Stimulated activated CD4-positive, alpha-beta T cell treated with anti-CD3 and anti-CD28 coated beads, Interleukin-12 subunit alpha, Interleukin-12 subunit beta, amount 100 ng/mL, for 24 hours (primary cell): ENCODE measurements around the gene CFAP100.

Source experiments
- DNase-seq, 2 experiments: peaks; one replicate each; pipeline ENCODE4 v3.0.0-alpha.2; 2020; ENCODE audit warnings: low read depth in 2 of 2

Gene CFAP100

GRCh38 chr3:126440709-126440995 lies 45.9 kb downstream of the CFAP100 start:
- DNase-seq: no peak

GRCh38 chr3:126441256-126441880 lies 46.7 kb downstream of the CFAP100 start:
- no peak for DNase-seq

GRCh38 chr3:126442094-126442855 lies 47.6 kb downstream of the CFAP100 start:
- DNase-seq: no peak

GRCh38 chr3:126442856-126443242 lies 48.1 kb downstream of the CFAP100 start:
- no peak for DNase-seq

- DNase-seq: no peak
These were observed 50.8 kb downstream of the CFAP100 start for GRCh38 chr3:126445506-126445905.

GRCh38 chr3:126446301-126446700 lies 51.6 kb downstream of the CFAP100 start:
- no peak for DNase-seq

- no peak for DNase-seq
These were observed 52.1 kb downstream of the CFAP100 start for GRCh38 chr3:126446791-126447190.

- DNase-seq: no peak
These were observed 52.9 kb downstream of the CFAP100 start for GRCh38 chr3:126447456-126448106.

- no peak for DNase-seq
These were observed 53.6 kb downstream of the CFAP100 start for GRCh38 chr3:126448136-126448892.

- no peak for DNase-seq
These were observed 54.1 kb downstream of the CFAP100 start for GRCh38 chr3:126448893-126449180.

- DNase-seq: no peak
These were observed 54.9 kb downstream of the CFAP100 start for GRCh38 chr3:126449621-126450051.

GRCh38 chr3:126450219-126450618 lies 55.5 kb downstream of the CFAP100 start:
- no peak for DNase-seq

- DNase-seq: no peak
These were observed 56.0 kb downstream of the CFAP100 start for GRCh38 chr3:126450744-126451143.

GRCh38 chr3:126451511-126451910 lies 56.8 kb downstream of the CFAP100 start:
- DNase-seq: no peak

GRCh38 chr3:126452213-126452612 lies 57.5 kb downstream of the CFAP100 start:
- no peak for DNase-seq

- DNase-seq: no peak
These were observed 59.3 kb downstream of the CFAP100 start for GRCh38 chr3:126454025-126454424.

GRCh38 chr3:126454437-126455198 lies 59.9 kb downstream of the CFAP100 start:
- no peak for DNase-seq

- no peak for DNase-seq
These were observed 61.5 kb downstream of the CFAP100 start for GRCh38 chr3:126456211-126456610.

GRCh38 chr3:126456766-126457388 lies 62.2 kb downstream of the CFAP100 start:
- no peak for DNase-seq

- DNase-seq: no peak
These were observed 64.5 kb downstream of the CFAP100 start for GRCh38 chr3:126459111-126459762.

- DNase-seq: no peak
These were observed 65.0 kb downstream of the CFAP100 start for GRCh38 chr3:126459763-126460127.
